Mucosa of descending colon (tissue), 3 donors: ENCODE measurements around the gene ARHGAP29. TPM values are rescaled to one million over a fixed set of nuclear protein-coding genes. Genes with fewer than 3 reads are reported as not detected.

Experiments
- ATAC-seq: fragments of 200-7000 bp; cut with Tn5 transposase; one replicate; pipeline ENCODE4 v1.9.1; 2020; ENCODE audit warnings: mild to moderate bottlenecking, moderate library complexity
- DNase-seq, 3 donors: peaks; one replicate each; pipeline ENCODE4 v3.0.0-alpha.2; 2020
- H3K36me3 ChIP-seq: fragments of 200-600 bp; one replicate; pipeline ENCODE4 v1.8.0; 2021; ENCODE audit warnings: low read depth, mild to moderate bottlenecking
- H3K4me1 ChIP-seq: fragments of 200-600 bp; one replicate; pipeline ENCODE4 v1.8.0; 2021; ENCODE audit warnings: low read depth, mild to moderate bottlenecking
- H3K4me3 ChIP-seq: fragments of 200-600 bp; one replicate; pipeline ENCODE4 v1.8.0; 2021; ENCODE audit warnings: mild to moderate bottlenecking
- H3K9me3 ChIP-seq: fragments of 200-600 bp; one replicate; pipeline ENCODE4 v1.8.0; 2021; ENCODE audit warnings: mild to moderate bottlenecking
- CTCF ChIP-seq: fragments of 200-600 bp; IDR thresholded peaks from one replicate; pipeline ENCODE4 v1.8.0; 2022; ENCODE audit warnings: antibody characterized with exemption, mild to moderate bottlenecking
- intact Hi-C, 2 donors: fragments of 100-400 bp; cut with DNase I in 1 of 2; cut with micrococcal nuclease in 1 of 2; formaldehyde crosslinking; loops; one replicate each; pipeline versions ENCODE4 v1.11.0 to v1.11.1; 2022; cut with DNase I, micrococcal nuclease
- total RNA-seq, 3 donors: library from RNA; stranded (reverse); fragmentation: NEBNext Ultra II Directional in 2 of 3; extraction: Animal tissue kit (Norgen Biotek cat#: 25700) in 2 of 3; gene quantifications; one replicate each; pipeline versions ENCODE4 v1.2.1 to v1.2.4, GENCODE V29; 2021 to 2023
- donor health status: DM: no; HTN: no; CAD: no; lungs with moderate emphysema.
- donor health status: DM: no; HTN: no; CAD: no.
- donor health status: DM: no; HTN: yes; CAD: no.

Gene ARHGAP29
- total RNA-seq, 3 donors from 2014 or later, result 2.6 to 11.9 (median 6.7) TPM

GRCh38 chr1:94126651-94127050 is 110.7 kb downstream of the ARHGAP29 start:
- no peak for TF ChIP-seq CTCF
- Histone ChIP-seq H3K4me3 (no peak overlapping the region), H3K9me3 (no peaks in the 10 kb centered on the region), H3K36me3 (no peaks in the 10 kb centered on the region), H3K4me1 (no peaks in the 10 kb centered on the region)
- no peak for ATAC-seq
- intact Hi-C loops, result no loop called here
- no peak for DNase-seq

- Histone ChIP-seq H3K4me1 (no peaks in the 10 kb centered on the region), H3K9me3 (no peaks in the 10 kb centered on the region), H3K4me3 (no peak overlapping the region), H3K36me3 (no peaks in the 10 kb centered on the region)
- TF ChIP-seq CTCF, result no peak
- DNase-seq (no peak), ATAC-seq (no peak)
- intact Hi-C loops, result no loop called here
Observed at GRCh38 chr1:94125551-94126514, 111.6 kb downstream of the ARHGAP29 start.

GRCh38 chr1:94124538-94124937 is 112.8 kb downstream of the ARHGAP29 start:
- no peak overlapping the region for H3K4me3 ChIP-seq
- intact Hi-C loops, result no loop called here
- H3K36me3 ChIP-seq, result no peaks in the 10 kb centered on the region
- no peak for TF ChIP-seq CTCF
- ATAC-seq (no peak), DNase-seq (no peak)
- H3K4me1 ChIP-seq, result no peaks in the 10 kb centered on the region
- H3K9me3 ChIP-seq, result no peaks in the 10 kb centered on the region

- intact Hi-C loops, result no loop called here
- no peak for TF ChIP-seq CTCF
- no peak for ATAC-seq
Observed at GRCh38 chr1:94122201-94122970, 115.0 kb downstream of the ARHGAP29 start.

More at GRCh38 chr1:94122201-94122970, 115.0 kb downstream of the ARHGAP29 start:
- Histone ChIP-seq H3K36me3 (no peaks in the 10 kb centered on the region), H3K4me1 (no peaks in the 10 kb centered on the region), H3K4me3 (no peak overlapping the region), H3K9me3 (no peaks in the 10 kb centered on the region)
- DNase-seq, result no peak

Other genes with a start within 250 kb of the ARHGAP29 start
- 1 to 10 TPM in 1 of 3 donors, under 1 TPM in 1, not detected in 1; 0.34 to 1.0 TPM for gene ABCA4, start 116.4 kb downstream of the ARHGAP29 start, total RNA-seq
- gene ABCD3, start 180.8 kb upstream of the ARHGAP29 start, total RNA-seq, result 100 to 1,000 TPM in 1 of 3 donors, 10 to 100 TPM in 2; 67.9 to 102 (median 99.3) TPM